Parathyroid adenoma (tissue), 2 donors: Measurements from ENCODE around the gene DHRS7.
A peak's percentile ranks its signal among the peaks of the same experiment; 100 is the strongest.

Experiments
- H2AFZ ChIP-seq: fragments of 300-600 bp; sonication (generic); one replicate; pipeline ENCODE4 v1.7.0; 2017; ENCODE audit warnings: antibody characterized with exemption, mild to moderate bottlenecking
- H3K27ac ChIP-seq: fragments of 300-600 bp; sonication (generic); one replicate; pipeline ENCODE4 v1.7.0; 2017
- H3K27me3 ChIP-seq: fragments of 300-600 bp; sonication (generic); one replicate; pipeline ENCODE4 v1.7.0; 2017; ENCODE audit warnings: low read length; ENCODE audit not compliant: control insufficient read depth, insufficient read depth
- H3K36me3 ChIP-seq: fragments of 300-600 bp; sonication (generic); one replicate; pipeline ENCODE4 v1.7.0; 2017; ENCODE audit warnings: low read length; ENCODE audit not compliant: control insufficient read depth, insufficient read depth
- H3K4me1 ChIP-seq: fragments of 300-600 bp; sonication (generic); one replicate; pipeline ENCODE4 v1.7.0; 2017; ENCODE audit warnings: control low read depth
- H3K4me2 ChIP-seq: fragments of 300-600 bp; sonication (generic); one replicate; pipeline ENCODE4 v1.7.0; 2017; ENCODE audit warnings: low read length
- H3K4me3 ChIP-seq: fragments of 300-600 bp; sonication (generic); one replicate; pipeline ENCODE4 v1.7.0; 2017; ENCODE audit warnings: low read depth, low read length
- H3K79me2 ChIP-seq: fragments of 300-600 bp; sonication (generic); one replicate; pipeline ENCODE4 v1.7.0; 2017; ENCODE audit warnings: control low read depth
- H3K9ac ChIP-seq: fragments of 300-600 bp; sonication (generic); one replicate; pipeline ENCODE4 v1.7.0; 2017; ENCODE audit warnings: mild to moderate bottlenecking
- H3K9me3 ChIP-seq: fragments of 300-600 bp; sonication (generic); one replicate; pipeline ENCODE4 v1.7.0; 2017; ENCODE audit warnings: low read length; ENCODE audit not compliant: control insufficient read depth
- CTCF ChIP-seq: fragments of 300-600 bp; sonication (generic); IDR thresholded peaks from one replicate; pipeline ENCODE4 v1.7.0; 2017; ENCODE audit warnings: antibody characterized with exemption, mild to moderate bottlenecking
- donor health status: primary hyperparathyroidism.

The DHRS7 gene

GRCh38 chr14:60174352-60175254, 9.4 kb upstream of the DHRS7 start:
- Histone ChIP-seq H3K27me3 (no peaks in the 10 kb centered on the region), H3K4me1 (no peaks in the 10 kb centered on the region), H3K4me2 (no peak overlapping the region), H3K79me2 (no peaks in the 10 kb centered on the region), H3K36me3 (no peaks in the 10 kb centered on the region), H3K27ac (no peak overlapping the region), H3K4me3 (no peak overlapping the region), H3K9me3 (no peaks in the 10 kb centered on the region), H3K9ac (no peak overlapping the region), H2AFZ (no peak overlapping the region)
- no peak for TF ChIP-seq CTCF

DNA sequence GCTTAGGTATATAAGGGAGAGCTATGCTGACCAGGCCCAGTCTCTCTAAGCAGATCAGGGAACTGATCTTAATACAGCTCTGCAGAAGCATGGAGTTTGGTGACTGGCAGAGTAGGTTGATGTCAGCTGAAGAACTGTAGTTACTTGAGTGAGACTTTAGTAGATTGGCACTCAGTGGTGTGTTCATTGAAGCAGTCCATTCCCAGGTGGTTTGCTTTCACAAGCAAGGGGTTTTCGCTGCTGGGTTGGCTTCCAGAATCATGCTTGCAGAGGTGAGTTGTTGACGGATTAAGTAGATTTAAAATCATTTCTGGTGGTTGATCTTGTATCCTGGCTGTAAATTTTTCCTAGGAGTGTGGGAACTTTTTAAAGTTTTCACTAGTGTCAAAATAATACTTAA, 6.5 kb upstream of the DHRS7 start:
- Histone ChIP-seq H3K27me3 (no peaks in the 10 kb centered on the region), H3K36me3 (no peaks in the 10 kb centered on the region), H3K4me3 (no peak overlapping the region), H3K4me2 (no peak overlapping the region), H3K27ac (no peak overlapping the region), H3K79me2 (no peaks in the 10 kb centered on the region), H3K9me3 (no peaks in the 10 kb centered on the region), H3K4me1 (no peaks in the 10 kb centered on the region), H3K9ac (no peak overlapping the region), H2AFZ (no peak overlapping the region)
- no peak for TF ChIP-seq CTCF

GRCh38 chr14:60170948-60171347, 5.8 kb upstream of the DHRS7 start:
- Histone ChIP-seq H3K36me3 (no peaks in the 10 kb centered on the region), H3K27me3 (no peaks in the 10 kb centered on the region), H3K4me3 (no peak overlapping the region), H3K27ac (no peak overlapping the region), H3K79me2 (no peaks in the 10 kb centered on the region), H3K4me2 (no peak overlapping the region), H2AFZ (no peak overlapping the region), H3K4me1 (peaks cover 2% of the 10 kb centered on the region), H3K9me3 (no peaks in the 10 kb centered on the region), H3K9ac (no peak overlapping the region)
- no peak for TF ChIP-seq CTCF

DNA sequence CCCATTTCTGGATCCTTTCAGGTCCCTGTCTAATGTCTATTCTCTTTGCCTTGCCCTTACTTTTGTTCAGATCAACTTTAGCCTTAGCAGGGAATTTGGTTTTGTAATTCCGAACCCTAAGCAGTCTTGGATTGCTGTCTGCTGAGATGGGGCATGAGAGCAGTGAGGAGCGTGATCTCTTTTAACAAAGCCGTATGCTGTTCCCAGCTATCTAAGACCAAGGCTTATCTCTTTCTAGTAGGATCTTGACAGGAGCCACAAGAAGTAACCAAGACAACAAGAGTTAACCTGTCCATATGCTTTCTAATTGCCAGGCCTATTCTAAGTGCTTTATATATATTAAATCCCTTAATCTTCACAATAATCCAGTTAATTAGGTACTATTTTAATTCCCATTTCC, 4.5 kb upstream of the DHRS7 start:
- no peak overlapping the region for H2AFZ ChIP-seq
- H3K4me2 ChIP-seq = no peak overlapping the region
- peaks cover 6% of the 10 kb centered on the region for H3K4me1 ChIP-seq
- no peak overlapping the region for H3K9ac ChIP-seq
- no peaks in the 10 kb centered on the region for H3K79me2 ChIP-seq
- no peaks in the 10 kb centered on the region for H3K27me3 ChIP-seq
- H3K9me3 ChIP-seq = no peaks in the 10 kb centered on the region
- H3K4me3 ChIP-seq = no peak overlapping the region
- H3K27ac ChIP-seq = no peak overlapping the region
- no peak for TF ChIP-seq CTCF
- no peaks in the 10 kb centered on the region for H3K36me3 ChIP-seq

- no peak for TF ChIP-seq CTCF
- Histone ChIP-seq H3K27me3 (no peaks in the 10 kb centered on the region), H3K4me1 (peaks cover 11% of the 10 kb centered on the region), H2AFZ (peak overlapping the region; percentile 81), H3K4me3 (no peak overlapping the region), H3K9me3 (no peaks in the 10 kb centered on the region), H3K9ac (no peak overlapping the region), H3K36me3 (no peaks in the 10 kb centered on the region), H3K79me2 (peaks cover 3% of the 10 kb centered on the region), H3K27ac (peak overlapping the region; percentile 86), H3K4me2 (no peak overlapping the region)
Observed at GRCh38 chr14:60166142-60166541, 944 bp upstream of the DHRS7 start.
